PC-9 (cell line): ENCODE measurements around the gene PTPN14. TPM values are rescaled to one million over a fixed set of nuclear protein-coding genes. Genes with fewer than 3 reads are reported as not detected.

Source experiments
- BruUV-seq: library from RNA; stranded (reverse); fragments of 400-500 nt; replicated peaks from 2 replicates; lab custom pipeline; 2021; lab: Mats Ljungman, UMichigan
- CTCF ChIA-PET: fragments of 300-600 bp; sonication (Branson Sonifier 250); formaldehyde crosslinking; loops from one replicate; lab custom pipeline; 2022; ENCODE audit warnings: antibody characterized with exemption; lab: Charles Lee
- POLR2A ChIA-PET: fragments of 300-600 bp; sonication (Branson Sonifier 250); formaldehyde crosslinking; loops from one replicate; lab custom pipeline; 2022; ENCODE audit warnings: antibody characterized with exemption; ENCODE audit not compliant: unreplicated experiment; lab: Charles Lee
- DNase-seq, 2 experiments: peaks; one replicate each; pipeline versions ENCODE4 v3.0.0 to v3.0.0-alpha.2; 2015 to 2022; ENCODE audit warnings: mixed read lengths in 1 of 2
- H2AFZ ChIP-seq: fragments of 200-600 bp; sonication (generic); 2 replicates; pipeline ENCODE4 v1.8.1; 2017; ENCODE audit warnings: antibody characterized with exemption
- H3F3A ChIP-seq: fragments of 200-600 bp; sonication (generic); 2 replicates; pipeline ENCODE4 v1.8.1; 2017; ENCODE audit warnings: antibody characterized with exemption, mild to moderate bottlenecking, low read depth; ENCODE audit not compliant: insufficient read depth
- H3K27ac ChIP-seq: fragments of 200-600 bp; sonication (generic); 2 replicates; pipeline ENCODE4 v1.6.1; 2016; ENCODE audit warnings: mixed run types
- H3K27me3 ChIP-seq: fragments of 200-600 bp; sonication (generic); 2 replicates; pipeline ENCODE4 v1.6.1; 2016; ENCODE audit warnings: low read depth, mixed run types; ENCODE audit not compliant: insufficient read depth
- H3K36me3 ChIP-seq: fragments of 200-600 bp; sonication (generic); 2 replicates; pipeline ENCODE4 v1.6.1; 2016; ENCODE audit warnings: low read depth, mixed run types
- H3K4me1 ChIP-seq: fragments of 200-600 bp; sonication (generic); replicated peaks from 2 replicates; pipeline ENCODE4 v1.6.1; 2016; ENCODE audit warnings: mixed run types; ENCODE audit not compliant: insufficient read depth
- H3K4me2 ChIP-seq: fragments of 200-600 bp; sonication (generic); 2 replicates; pipeline ENCODE4 v1.6.1; 2017; ENCODE audit warnings: mixed run types
- H3K4me3 ChIP-seq: fragments of 200-600 bp; sonication (generic); 2 replicates; pipeline ENCODE4 v1.6.1; 2016; ENCODE audit warnings: mixed run types
- H3K79me2 ChIP-seq: fragments of 200-600 bp; sonication (generic); 2 replicates; pipeline ENCODE4 v1.6.1; 2017; ENCODE audit warnings: low read depth, mixed run types
- H3K9me2 ChIP-seq: fragments of 200-600 bp; sonication (generic); 2 replicates; pipeline ENCODE4 v1.8.1; 2017; ENCODE audit warnings: mild to moderate bottlenecking; ENCODE audit not compliant: insufficient read depth
- H3K9me3 ChIP-seq: fragments of 200-600 bp; sonication (generic); 2 replicates; pipeline ENCODE4 v1.8.1; 2016; ENCODE audit warnings: low read depth; ENCODE audit not compliant: insufficient read depth
- H4K20me1 ChIP-seq: fragments of 200-600 bp; sonication (generic); 2 replicates; pipeline ENCODE4 v1.8.1; 2017; ENCODE audit not compliant: insufficient read depth
- EZH2 ChIP-seq: fragments of 200-600 bp; sonication (generic); IDR thresholded peaks from 2 replicates; pipeline ENCODE4 v1.8.0; 2017; ENCODE audit warnings: antibody characterized with exemption, low read depth
- intact Hi-C: fragments of 100-400 bp; cut with micrococcal nuclease; formaldehyde crosslinking; loops from one replicate; pipeline ENCODE4 v1.10.0; 2022; ENCODE audit not compliant: unreplicated experiment
- total RNA-seq: library from RNA; stranded (reverse); gene quantifications from 2 replicates; pipeline ENCODE4 v1.2.3, GENCODE V29; 2021
- TF ChIP-seq, protein P1 (sequence below): fragments of 200-600 bp; sonication (generic); conservative IDR thresholded peaks from 2 replicates; pipeline ENCODE4 v1.6.1; 2017; ENCODE audit warnings: mixed run types, antibody characterized with exemption, mild to moderate bottlenecking, moderate library complexity

PTPN14 gene
- total RNA-seq, 1 experiment from 2014 or later: 78.9 TPM

DNA sequence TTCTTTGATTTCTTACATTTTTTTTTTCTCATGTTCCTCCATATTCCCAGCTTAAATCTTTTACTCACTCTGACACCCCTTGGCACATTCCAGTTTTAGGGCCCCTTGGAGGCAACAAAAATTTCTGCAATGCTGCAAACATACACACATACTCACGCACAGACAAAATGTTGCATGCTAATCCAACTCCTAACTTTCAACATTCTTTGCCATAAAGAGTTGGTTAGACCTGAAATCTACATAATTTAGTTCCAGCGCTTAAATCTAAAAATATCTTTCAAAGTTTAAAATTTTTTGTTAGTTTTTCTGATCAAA is 103.9 kb downstream of the PTPN14 start:
- no peaks in the 10 kb centered on the region for H3K27me3 ChIP-seq
- ChIA-PET CTCF (interaction anchor here (0.6 kb wide), 2 partner anchors 8 to 79 kb away, joined by 3 to 4 read pairs; no protein-coding TSS in a partner anchor), POLR2A (interaction anchor here (0.6 kb wide), 1 partner anchor 46 kb away, joined by 7 read pairs; no protein-coding TSS in a partner anchor)
- H3K9me3 ChIP-seq: no peaks in the 10 kb centered on the region
- H3F3A ChIP-seq: peaks cover 45% of the 10 kb centered on the region
- H3K4me3 ChIP-seq: peak overlapping the region; percentile 44; the same call in 1 of the 2 replicates
- intact Hi-C loops: loop anchor here (1.0 to 10.0 kb wide), 10 partner anchors 20 to 1117 kb away; partner anchors contain the start of genes KCTD3 and PTPN14
- H3K27ac ChIP-seq: peak overlapping the region; percentile 90
- H3K4me1 ChIP-seq: peaks cover 53% of the 10 kb centered on the region
- H3K9me2 ChIP-seq: no peaks in the 10 kb centered on the region
- H3K36me3 ChIP-seq: no peaks in the 10 kb centered on the region
- no peaks in the 10 kb centered on the region for H4K20me1 ChIP-seq
- no peak for TF ChIP-seq EZH2
- TF ChIP-seq, protein P1, sequence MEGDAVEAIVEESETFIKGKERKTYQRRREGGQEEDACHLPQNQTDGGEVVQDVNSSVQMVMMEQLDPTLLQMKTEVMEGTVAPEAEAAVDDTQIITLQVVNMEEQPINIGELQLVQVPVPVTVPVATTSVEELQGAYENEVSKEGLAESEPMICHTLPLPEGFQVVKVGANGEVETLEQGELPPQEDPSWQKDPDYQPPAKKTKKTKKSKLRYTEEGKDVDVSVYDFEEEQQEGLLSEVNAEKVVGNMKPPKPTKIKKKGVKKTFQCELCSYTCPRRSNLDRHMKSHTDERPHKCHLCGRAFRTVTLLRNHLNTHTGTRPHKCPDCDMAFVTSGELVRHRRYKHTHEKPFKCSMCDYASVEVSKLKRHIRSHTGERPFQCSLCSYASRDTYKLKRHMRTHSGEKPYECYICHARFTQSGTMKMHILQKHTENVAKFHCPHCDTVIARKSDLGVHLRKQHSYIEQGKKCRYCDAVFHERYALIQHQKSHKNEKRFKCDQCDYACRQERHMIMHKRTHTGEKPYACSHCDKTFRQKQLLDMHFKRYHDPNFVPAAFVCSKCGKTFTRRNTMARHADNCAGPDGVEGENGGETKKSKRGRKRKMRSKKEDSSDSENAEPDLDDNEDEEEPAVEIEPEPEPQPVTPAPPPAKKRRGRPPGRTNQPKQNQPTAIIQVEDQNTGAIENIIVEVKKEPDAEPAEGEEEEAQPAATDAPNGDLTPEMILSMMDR: no peak
- no TSS peak for BruUV-seq
- H2AFZ ChIP-seq: no peak overlapping the region
- H3K79me2 ChIP-seq: peaks cover 25% of the 10 kb centered on the region; the same call in 1 of the 2 replicates
- H3K4me2 ChIP-seq: peak overlapping the region; percentile 79
- peak in 1 of 2 experiments; percentile 58 for DNase-seq

- H4K20me1 ChIP-seq: no peaks in the 10 kb centered on the region
- H3K4me3 ChIP-seq: peak overlapping the region; percentile 44; the same call in 1 of the 2 replicates
- no peak overlapping the region for H2AFZ ChIP-seq
- intact Hi-C loops: loop anchor here (1.0 to 10.0 kb wide), 10 partner anchors 20 to 1118 kb away; partner anchors contain the start of genes KCTD3 and PTPN14
- H3K36me3 ChIP-seq: no peaks in the 10 kb centered on the region
- TSS peak; percentile 99 for BruUV-seq
- ChIA-PET CTCF (interaction anchor here (0.6 kb wide), 2 partner anchors 9 to 79 kb away, joined by 3 to 4 read pairs; no protein-coding TSS in a partner anchor), POLR2A (interaction anchor here (0.6 to 0.7 kb wide), 3 partner anchors 26 to 232 kb away, joined by 3 to 7 read pairs (median 4); no protein-coding TSS in a partner anchor)
- peak overlapping the region; percentile 79 for H3K4me2 ChIP-seq
- peaks cover 46% of the 10 kb centered on the region for H3F3A ChIP-seq
- peaks cover 30% of the 10 kb centered on the region; the same call in 1 of the 2 replicates for H3K79me2 ChIP-seq
- peak; percentile 85 to 99 for DNase-seq
- no peaks in the 10 kb centered on the region for H3K27me3 ChIP-seq
- H3K9me2 ChIP-seq: no peaks in the 10 kb centered on the region
- TF ChIP-seq EZH2: no peak
- TF ChIP-seq, protein P1: no peak
- H3K9me3 ChIP-seq: no peaks in the 10 kb centered on the region
- H3K27ac ChIP-seq: peak overlapping the region; percentile 90
- H3K4me1 ChIP-seq: peaks cover 50% of the 10 kb centered on the region
Measured at GRCh38 chr1:214446772-214447556, 104.4 kb downstream of the PTPN14 start.

DNA sequence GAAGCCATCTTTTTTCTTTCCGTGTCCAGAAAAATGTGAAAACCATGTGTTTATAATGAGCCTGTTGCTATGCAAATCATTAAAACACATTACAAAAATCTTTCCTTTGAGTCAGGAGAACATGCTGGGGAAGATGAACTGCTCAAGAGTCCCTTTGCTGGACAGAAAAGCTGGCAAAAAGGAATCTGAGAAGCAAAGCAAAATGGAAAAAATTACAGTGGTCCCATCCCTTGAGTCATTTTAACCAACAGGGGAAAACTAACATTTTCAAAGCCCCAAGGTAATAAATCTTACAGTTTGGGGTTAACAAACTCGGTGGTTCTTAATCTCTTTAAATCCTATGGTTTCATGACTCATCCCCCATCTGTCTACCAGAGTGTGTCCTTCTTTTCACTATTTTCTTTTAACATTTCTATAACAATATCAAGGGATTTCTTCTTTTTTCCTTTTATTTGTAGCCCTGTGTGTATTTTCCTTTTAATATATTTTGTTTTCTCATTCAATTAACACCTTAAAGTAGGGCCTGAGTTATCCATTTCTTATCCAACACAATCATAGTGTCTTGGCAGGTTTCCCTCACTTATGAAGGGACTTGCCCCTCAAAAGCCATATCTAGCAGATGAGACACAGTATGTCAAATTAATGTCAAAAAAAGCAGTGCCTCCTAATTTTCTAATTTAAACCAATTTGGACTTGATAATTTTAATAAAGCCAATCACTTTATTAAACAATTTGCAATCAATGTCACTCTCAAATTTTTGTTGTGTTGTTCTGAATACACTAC is 105.4 kb downstream of the PTPN14 start:
- H3F3A ChIP-seq: peaks cover 50% of the 10 kb centered on the region
- ChIA-PET CTCF (no interaction called here), POLR2A (no interaction called here)
- DNase-seq: peak in 1 of 2 experiments; percentile 73
- H3K4me2 ChIP-seq: peak overlapping the region; percentile 79
- peak overlapping the region; percentile 90 for H3K27ac ChIP-seq
- H3K79me2 ChIP-seq: peaks cover 38% of the 10 kb centered on the region
- no peaks in the 10 kb centered on the region for H3K36me3 ChIP-seq
- TF ChIP-seq EZH2: no peak
- TF ChIP-seq, protein P1: no peak; the same call in 1 of the 2 replicates
- H4K20me1 ChIP-seq: no peaks in the 10 kb centered on the region
- intact Hi-C loops: loop anchor here (2.0 to 10.0 kb wide), 5 partner anchors 31 to 1119 kb away; partner anchors contain the start of gene KCTD3
- H3K4me3 ChIP-seq: peak overlapping the region; percentile 26; the same call in 1 of the 2 replicates
- BruUV-seq: TSS peak; percentile 5
- H3K9me2 ChIP-seq: no peaks in the 10 kb centered on the region
- no peaks in the 10 kb centered on the region for H3K27me3 ChIP-seq
- no peaks in the 10 kb centered on the region for H3K9me3 ChIP-seq
- peaks cover 53% of the 10 kb centered on the region for H3K4me1 ChIP-seq
- H2AFZ ChIP-seq: no peak overlapping the region; the same call in 1 of the 2 replicates
